GM18508 (cell line): ENCODE measurements around the gene UTS2B.

Experiments
- ATAC-seq: cut with Tn5 transposase; IDR thresholded peaks from one replicate; pipeline ENCODE4 v1.9.1; 2021; ENCODE audit warnings: moderate number of reproducible peaks; ENCODE audit not compliant: insufficient read depth, unreplicated experiment

UTS2B gene

DNA sequence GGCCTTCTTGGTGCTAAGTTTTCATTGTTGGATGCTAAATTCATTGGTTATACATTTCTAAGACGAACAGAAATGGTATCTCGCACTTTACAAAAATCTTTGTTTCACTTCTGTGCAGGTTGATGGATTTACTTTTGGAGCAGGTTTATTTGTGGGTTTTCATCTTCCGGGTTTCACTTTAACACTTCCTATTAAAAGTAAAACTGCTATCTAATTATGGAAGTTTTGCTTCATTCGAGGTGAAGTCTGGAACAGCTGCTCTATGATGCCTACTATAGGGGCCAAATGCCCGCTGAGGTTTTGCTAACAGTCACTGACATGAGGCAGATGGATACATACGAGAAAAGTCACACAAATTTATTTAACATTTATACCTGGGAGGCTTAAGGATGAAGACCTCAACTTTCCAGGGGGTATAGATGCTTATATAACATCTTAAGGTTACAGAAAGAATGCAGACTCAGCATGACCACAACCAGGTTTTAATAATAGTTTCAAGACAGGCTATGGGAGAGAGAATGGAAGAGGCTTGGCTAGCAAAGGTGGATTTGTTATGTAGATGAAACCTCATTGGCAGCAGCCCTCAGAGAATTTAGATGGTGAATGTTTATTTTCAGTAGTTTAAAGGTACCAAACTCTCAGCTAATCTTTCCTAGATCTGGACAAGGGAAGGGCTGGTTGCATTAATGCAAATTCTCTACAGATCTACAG is 77.1 kb downstream of the UTS2B start:
- ATAC-seq, result peak; percentile 34

DNA sequence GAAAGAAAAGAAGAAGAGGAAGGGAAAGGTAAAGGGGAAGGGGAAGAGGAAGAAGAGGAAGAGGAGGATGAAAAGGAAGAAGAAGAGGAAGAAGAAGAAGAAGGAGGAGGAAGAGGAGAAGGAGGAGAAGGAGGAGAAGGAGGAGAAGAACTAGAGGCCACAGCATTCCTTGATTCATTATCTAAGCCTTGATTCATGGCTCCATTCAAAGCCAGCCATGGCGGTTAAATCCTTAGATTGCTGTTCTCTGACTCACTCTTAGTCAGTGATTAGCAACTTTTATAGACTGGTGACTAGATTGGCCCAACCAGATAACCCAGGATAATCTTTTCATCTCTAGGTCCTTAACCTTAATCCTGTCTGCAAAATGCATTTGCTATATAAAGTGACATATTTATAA is 83.7 kb downstream of the UTS2B start:
- ATAC-seq, result no peak

DNA sequence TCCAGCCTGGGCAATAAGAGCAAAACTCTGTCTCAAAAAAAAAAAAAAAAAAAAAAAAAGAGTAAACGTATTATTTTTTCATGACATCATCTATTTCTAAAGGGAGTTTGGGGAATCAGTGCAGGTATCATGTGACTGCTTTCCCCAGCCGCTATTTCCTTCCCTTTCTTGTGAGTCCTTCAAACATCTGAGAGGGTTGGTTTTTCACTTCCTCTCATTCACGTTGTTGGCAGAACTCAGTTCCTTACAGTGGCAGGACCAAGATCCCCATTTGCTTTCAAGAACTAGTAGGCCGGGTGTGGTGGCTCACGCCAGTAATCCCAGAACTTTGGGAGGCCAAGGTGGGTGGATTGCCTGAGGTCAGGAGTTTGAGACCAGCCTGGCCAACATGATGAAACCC is 84.3 kb downstream of the UTS2B start:
- peak; percentile 61 for ATAC-seq

DNA sequence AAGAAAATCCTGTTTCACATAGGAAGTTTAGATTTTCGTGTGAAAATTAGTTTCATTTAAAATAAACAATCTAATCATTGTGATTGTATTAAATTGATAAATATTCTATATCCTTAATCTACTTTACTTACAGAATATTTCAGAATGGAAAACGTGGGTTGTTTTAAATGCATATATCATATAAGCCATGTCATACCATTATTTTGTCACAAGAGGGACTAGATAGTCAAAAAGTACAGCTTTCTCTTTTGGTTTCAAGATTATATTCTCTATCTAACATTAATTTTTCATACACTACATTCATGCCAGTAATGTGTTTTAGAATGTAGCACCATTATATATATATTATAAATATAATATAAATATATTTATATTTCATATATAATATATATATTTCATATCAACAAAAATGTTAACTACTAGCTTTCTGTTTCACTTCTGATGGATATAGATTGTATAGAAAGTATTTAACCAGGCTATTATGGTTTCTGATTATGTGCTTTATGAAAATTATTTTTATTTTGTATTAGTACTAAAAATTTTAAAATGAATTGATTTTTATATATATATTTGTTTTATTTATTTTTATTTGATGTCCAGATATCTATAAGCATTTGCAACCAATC is 86.0 kb downstream of the UTS2B start:
- ATAC-seq, result no peak

DNA sequence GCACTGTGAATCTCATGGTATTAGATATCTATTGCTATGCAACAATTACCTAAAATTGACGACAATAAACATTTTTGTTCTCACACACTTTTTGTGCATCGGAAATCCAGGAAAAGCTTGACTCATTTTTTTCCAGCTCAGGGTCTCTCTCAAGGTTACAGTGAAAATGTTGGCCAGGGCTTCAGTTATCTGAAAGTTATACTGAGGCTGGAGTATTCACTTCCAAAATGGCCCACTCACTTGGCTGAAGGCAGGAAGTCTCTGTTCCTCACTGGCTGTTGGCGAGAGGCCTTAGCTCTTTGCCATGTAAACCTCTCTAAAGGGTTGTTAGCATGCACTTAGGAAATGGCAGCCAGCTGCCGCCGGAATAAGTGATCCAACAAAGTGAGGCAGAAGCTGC is 89.8 kb downstream of the UTS2B start:
- ATAC-seq, result no peak

DNA sequence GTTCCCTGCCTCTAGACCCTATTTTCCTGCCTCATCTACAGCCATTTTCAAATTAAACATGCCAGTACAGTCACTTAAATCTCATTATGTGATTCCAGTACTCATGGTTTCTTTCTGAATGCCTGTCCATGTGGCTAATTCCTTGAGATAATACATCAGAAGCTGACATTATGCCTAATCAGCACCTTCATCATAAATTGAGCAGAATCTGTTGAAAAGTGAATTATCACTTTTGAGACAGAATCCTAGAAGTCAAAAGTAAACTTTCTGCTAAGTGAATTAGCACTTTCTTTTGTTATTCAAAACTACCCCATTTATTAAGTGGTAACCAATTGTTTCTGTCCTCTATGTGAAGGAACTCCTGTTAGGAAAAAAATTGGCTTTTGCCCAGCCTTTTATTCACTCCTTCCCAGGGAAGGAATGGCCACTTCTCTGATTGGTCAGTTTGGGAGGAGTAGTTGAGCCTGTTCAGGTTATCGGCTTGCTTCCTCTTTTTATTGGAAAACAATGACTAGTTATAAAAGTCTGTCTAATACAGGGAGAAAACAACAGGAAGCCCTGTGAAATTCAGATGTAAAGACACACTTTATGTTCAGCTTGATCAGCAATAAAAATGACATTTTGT is 90.8 kb downstream of the UTS2B start:
- ATAC-seq, result no peak

DNA sequence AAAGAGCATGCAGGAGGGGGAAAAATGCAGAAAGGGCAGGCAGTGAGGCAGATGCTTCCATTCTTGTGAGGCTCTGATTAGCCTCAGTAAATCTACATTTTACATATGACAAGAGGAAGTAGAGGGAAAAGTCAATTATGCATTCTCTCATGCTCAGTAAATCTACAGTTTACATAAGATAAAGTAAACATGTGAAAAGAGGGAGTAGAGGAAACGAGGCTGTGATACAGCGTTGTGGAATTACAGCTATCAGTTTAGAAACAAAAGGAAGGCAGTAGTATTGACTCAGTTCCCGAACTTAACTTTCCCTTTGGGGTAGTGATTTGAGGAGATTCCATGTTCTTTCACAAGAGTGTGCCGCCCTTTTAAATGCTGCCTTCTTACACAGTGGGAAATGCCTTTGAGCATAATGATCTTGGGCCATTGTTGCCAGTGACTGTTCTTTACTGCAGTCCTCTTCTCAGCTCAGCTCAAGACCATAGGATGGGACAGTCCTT is 92.0 kb downstream of the UTS2B start:
- no peak for ATAC-seq

DNA sequence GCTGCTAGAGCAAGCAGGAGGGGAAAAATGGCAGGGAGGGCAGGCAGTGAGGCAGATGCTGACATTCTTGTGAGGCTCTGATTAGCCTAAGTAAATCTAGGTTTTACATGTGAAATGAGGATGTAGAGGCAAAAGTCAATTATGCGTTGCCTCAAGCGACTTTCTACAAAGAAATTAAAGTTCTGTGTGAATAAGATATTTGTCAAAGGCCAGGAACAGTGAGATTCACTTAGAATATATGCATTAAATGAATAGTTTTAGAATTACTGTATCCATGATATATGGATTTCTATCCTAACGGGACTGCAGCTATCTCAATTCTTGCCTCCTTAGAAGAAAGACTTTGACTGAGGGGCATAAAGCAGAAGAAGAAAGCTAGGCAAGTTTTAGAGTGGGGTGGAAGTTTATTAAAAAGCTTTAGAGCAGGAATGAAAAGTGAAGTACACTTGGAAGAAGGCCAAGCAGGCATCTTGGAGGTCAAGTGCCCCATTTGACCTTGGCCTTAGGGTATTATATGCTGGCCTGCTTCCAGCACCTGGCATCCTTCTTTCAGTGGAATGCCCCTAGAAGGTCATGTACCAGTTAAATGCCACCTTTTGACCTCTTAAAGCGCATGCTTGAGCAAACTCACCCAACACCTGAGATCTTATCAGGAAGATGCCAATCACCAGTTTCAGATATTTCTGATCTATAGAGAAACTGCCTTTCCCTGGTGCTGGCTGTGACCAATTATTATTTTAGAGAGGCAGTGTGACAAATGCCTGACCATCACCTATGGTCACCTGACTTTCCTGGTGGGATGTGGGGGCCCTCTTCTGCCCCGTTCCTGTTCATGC is 93.1 kb downstream of the UTS2B start:
- ATAC-seq, result no peak

DNA sequence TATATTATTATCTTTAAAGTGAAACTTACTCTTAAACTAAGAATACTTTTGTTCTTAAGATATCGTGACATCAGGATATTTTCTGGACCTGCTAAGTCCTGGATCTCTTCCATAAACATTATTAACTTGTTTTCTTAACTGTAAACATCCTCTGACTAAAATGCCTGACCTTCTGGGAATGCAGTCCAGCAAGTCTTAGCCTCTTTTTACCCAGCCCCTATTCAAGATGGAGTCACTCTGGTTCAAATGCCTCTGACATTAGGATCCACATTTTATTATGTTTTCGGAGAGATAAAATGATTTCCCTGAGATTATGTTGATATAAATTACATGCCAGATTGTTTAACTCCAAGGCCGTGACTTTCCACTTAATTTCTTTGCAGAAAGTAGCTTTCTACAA is 93.7 kb downstream of the UTS2B start:
- ATAC-seq, result no peak

DNA sequence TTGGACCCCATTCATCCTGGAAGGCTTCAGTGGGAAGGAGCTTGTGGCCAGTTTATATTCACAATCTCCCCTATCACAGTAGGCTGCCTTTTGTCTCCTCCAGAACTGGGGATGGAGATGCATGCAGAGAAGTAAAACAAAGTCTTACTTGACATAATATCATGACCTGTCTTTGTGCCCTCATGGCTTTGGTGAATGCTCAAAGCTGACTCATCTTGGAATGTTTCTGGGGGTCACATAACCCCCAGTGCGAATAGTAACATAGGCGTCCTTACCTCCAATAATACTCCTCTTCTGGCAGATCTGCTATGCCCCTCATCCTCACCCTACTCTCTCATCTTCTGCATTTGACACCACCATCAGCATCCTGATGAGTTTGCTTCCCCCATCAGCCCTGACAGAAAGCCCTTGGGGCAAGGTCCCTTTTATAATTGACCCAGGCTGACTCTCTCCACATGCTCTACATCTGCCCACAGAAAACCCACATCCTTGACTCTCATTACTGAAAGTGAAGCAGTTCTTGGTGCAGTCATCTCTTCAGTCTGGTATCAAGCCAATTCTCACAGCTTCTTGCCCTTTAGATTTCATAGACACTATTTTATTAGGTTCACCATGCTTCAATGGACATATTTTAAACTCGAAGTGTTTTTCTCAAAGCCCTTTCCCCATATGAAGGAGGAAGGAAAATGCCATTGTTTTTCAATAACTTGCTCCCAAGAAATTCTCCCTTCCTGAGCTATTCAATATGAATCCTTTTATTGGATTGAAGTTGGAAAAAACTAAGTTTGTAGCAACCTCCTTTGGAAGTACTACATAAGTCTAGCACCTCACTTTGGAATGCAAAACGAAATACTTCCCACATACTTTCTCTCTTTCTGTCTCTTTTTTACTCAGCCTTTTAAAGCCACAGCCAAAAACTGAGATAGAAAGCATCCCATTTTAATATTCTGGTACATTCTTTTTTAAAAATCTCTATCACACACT is 94.7 kb downstream of the UTS2B start:
- ATAC-seq, result peak; percentile 99

DNA sequence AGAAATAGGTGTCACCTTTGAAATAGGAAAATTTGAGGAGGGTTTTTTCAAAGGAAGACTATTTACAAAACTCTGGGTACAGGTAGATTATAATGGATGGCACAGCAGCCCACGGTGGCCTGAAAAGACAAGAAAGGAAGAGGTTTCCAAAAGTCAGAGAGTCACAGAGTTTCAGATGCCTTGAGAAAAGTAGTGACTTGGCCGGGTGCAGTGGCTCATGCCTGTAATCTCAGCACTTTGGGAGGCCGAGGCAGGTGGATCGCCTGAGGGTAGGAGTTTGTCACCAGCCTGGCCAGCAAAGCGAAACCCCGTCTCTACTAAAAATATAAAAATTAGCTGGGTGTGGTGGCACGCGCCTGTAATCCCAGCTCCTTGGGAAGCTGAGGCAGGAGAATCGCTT is 96.1 kb downstream of the UTS2B start:
- no peak for ATAC-seq

DNA sequence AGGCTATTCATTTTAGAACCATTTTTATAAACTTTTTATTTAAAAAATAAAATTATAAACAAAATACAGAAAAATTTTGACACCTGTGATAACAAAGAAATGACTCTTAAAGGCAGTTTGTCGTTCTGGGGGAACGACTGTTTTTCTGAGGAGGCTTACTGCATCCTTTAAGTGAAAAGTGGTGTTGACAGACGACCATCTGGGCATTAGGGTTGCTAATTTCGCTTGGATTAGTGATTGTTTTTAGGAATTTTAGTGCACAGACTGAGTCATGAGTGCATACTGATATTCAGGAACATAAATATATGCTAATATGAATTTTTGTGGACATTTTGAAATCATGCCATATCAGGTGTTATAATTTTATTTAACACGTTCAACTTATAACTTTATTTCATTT is 102.8 kb downstream of the UTS2B start:
- no peak for ATAC-seq

DNA sequence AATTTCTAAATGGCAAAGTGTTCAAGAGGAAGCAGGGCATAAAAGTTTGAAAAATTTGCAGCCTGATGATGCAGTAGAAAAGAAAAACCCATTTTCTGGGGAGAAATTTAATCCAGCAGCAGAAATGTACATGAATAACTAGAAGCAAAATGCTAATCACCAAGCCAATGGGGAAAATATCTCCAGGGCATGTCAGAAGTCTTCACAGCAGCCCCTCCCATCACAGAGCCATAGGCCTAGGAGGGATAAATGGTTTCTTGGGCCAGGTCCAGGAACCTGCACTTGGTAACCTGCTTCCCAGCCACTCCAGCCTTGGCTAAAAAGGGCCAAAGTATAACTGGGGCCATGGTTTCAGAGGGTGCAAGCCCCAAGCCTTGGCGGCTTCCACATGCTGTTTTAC is 108.7 kb downstream of the UTS2B start:
- ATAC-seq, result no peak

DNA sequence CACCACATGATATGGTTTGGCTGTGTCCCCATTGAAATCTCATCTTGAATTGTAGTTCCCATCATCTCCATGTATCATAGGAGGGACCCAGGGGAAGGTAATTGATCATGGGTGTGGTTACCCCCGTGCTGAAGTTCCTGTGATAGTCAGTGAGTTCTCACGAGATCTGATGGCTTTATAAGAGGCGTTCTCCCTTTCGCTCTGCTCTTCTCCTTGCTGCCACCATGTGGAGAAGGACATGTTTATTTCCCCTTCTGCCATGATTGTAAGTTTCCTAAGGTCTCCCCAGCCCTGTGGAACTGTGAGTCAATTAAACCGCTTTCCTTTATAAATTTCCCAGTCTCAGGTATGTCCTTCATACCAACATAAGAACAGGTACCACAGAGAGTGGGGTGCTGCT is 109.4 kb downstream of the UTS2B start:
- ATAC-seq, result no peak

DNA sequence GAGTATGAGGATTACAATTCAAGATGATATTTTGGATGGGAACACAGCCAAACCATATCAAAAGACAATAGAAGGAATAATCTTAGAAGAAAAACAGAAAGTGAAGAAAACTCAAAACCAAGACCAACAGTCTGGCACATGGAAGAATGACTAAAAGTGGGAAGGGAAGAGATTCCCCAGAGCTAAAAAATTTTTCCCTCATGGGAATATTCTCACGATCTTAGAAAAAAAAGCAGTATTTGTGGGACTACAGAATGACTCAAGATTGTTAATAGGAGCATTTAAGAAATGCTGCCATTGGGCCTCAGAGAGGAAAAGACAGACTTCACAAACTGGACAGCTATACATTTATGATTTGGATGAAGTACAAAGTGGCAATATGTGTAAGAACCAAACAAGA is 113.0 kb downstream of the UTS2B start:
- ATAC-seq, result no peak
